ENCODE results near the gene GSS.

DNA sequence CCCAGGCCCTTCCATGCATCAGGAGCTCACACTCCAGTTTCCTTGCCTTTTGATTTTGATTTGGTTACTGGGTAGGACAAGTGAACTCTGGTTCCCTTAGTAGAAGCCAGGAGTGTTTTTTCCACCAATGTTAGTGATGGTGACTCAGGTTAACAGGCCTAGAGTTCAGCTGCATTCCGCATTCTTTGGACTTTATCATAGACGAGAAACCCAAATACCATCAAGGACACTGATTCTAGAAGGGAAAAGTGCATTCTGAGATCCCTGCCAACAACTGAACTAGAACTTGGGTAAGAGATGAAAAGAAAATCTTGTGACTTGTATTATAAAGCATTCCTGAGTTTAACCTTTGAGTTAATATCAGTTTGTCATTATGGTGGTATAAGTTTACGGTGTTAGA, 8.9 kb downstream of the GSS start:
- TF ChIP-seq, protein P1, sequence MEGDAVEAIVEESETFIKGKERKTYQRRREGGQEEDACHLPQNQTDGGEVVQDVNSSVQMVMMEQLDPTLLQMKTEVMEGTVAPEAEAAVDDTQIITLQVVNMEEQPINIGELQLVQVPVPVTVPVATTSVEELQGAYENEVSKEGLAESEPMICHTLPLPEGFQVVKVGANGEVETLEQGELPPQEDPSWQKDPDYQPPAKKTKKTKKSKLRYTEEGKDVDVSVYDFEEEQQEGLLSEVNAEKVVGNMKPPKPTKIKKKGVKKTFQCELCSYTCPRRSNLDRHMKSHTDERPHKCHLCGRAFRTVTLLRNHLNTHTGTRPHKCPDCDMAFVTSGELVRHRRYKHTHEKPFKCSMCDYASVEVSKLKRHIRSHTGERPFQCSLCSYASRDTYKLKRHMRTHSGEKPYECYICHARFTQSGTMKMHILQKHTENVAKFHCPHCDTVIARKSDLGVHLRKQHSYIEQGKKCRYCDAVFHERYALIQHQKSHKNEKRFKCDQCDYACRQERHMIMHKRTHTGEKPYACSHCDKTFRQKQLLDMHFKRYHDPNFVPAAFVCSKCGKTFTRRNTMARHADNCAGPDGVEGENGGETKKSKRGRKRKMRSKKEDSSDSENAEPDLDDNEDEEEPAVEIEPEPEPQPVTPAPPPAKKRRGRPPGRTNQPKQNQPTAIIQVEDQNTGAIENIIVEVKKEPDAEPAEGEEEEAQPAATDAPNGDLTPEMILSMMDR (IDR thresholded peaks at IDR 0.05 in 2 of 3, conservative IDR thresholded peaks at IDR 0.05 in 1 of 3; ENCODE audit: borderline replicate concordance in 1 of 3, insufficient read depth in 1 of 3, low read depth in 2 of 3, low read length in 2 of 3), result no peak
- TF ChIP-seq, protein P2, sequence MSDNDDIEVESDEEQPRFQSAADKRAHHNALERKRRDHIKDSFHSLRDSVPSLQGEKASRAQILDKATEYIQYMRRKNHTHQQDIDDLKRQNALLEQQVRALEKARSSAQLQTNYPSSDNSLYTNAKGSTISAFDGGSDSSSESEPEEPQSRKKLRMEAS (IDR thresholded peaks at IDR 0.05), result no peak
- TF ChIP-seq EZH2 (IDR thresholded peaks at IDR 0.05) (no peak), POLR2AphosphoS5 (IDR thresholded peaks at IDR 0.05; ENCODE audit: low read depth, low read length) (no peak), POLR2A (IDR thresholded peaks at IDR 0.05; ENCODE audit: borderline replicate concordance, extremely low read depth, insufficient read depth, insufficient read length) (no peak), RAD21 (IDR thresholded peaks at IDR 0.05; ENCODE audit: low read depth) (no peak), JUND (IDR thresholded peaks at IDR 0.05) (no peak), EZH2phosphoT487 (IDR thresholded peaks at IDR 0.05; ENCODE audit: borderline replicate concordance) (no peak), SRF (IDR thresholded peaks at IDR 0.05; ENCODE audit: low read depth) (no peak), ZNF274 (IDR thresholded peaks at IDR 0.05; ENCODE audit: low read depth, low read length) (no peak), ZFX (IDR thresholded peaks at IDR 0.05) (no peak), FOSL1 (IDR thresholded peaks at IDR 0.05; ENCODE audit: low read depth) (no peak), SP1 (IDR thresholded peaks at IDR 0.05; ENCODE audit: low read depth) (no peak), TCF7L2 (IDR thresholded peaks at IDR 0.05; ENCODE audit: borderline replicate concordance, extremely low read depth, insufficient read depth, insufficient read length) (no peak)

All from HCT116 (cell line).